Tibial nerve (tissue), 3 donors: ENCODE measurements around the gene DUXA.
"Not testable (repeated sequence)": the region's sequence is repeated elsewhere in the genome, so short reads cannot be mapped to it uniquely, and the experiment has no call there.

Experiments used
- CTCF ChIP-seq, 5 experiments: fragments of 200-600 bp in 3 of 5; fragments of 450-650 bp in 2 of 5; sonication (generic) in 3 of 5; IDR thresholded peaks; one replicate each; pipeline ENCODE4 v1.5.1; 2016 to 2019; ENCODE audit warnings: antibody characterized with exemption in 5 of 5, mild to moderate bottlenecking in 3 of 5, moderate library complexity in 2 of 5
- POLR2A ChIP-seq, 2 donors: fragments of 450-650 bp; IDR thresholded peaks; one replicate each; pipeline ENCODE4 v1.6.1; 2017; ENCODE audit warnings: antibody characterized with exemption in 2 of 2, mild to moderate bottlenecking in 2 of 2, moderate library complexity in 2 of 2

DNA sequence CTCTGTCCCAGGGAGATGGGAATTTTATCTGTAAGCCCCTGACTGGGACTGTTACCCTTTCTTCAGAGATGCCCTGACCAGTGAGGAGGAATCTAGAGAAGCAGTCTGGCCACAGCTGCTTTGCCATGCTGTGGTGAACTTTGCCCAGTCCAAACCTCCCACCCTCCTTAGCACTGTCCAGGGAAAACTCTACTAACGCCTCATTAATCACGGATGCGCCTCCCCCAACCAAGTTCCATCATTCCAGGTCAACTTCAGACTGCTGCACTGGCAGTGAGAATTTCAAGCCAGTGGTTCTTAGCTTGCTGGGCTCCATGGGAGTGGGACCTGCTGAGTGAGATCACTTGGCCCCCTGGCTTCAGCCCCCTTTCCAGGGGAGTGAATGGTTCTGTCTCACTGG, 39.9 kb downstream of the DUXA start:
- TF ChIP-seq CTCF, POLR2A (IDR thresholded peaks at IDR 0.05): not testable (repeated sequence)
